Endodermal cell (in vitro differentiated cells): ENCODE data around the gene DBNDD1. TPM values are rescaled to one million over a fixed set of nuclear protein-coding genes. Genes with fewer than 3 reads are reported as not detected.

ENCODE experiments used
- DNase-seq: peaks from one replicate; pipeline ENCODE4 v3.0.0-alpha.2; 2017
- H3K27ac ChIP-seq: 2 replicates; pipeline ENCODE4 v1.5.1; 2013; ENCODE audit warnings: mild to moderate bottlenecking, low read depth, low read length, moderate library complexity
- H3K27me3 ChIP-seq: 2 replicates; pipeline ENCODE4 v1.6.1; 2013; ENCODE audit warnings: mild to moderate bottlenecking, low read length, moderate library complexity; ENCODE audit not compliant: insufficient read depth, control insufficient read depth, poor library complexity, severe bottlenecking
- H3K36me3 ChIP-seq: 2 replicates; pipeline ENCODE4 v1.7.0; 2013; ENCODE audit warnings: mild to moderate bottlenecking, low read length, moderate library complexity; ENCODE audit not compliant: control insufficient read depth, insufficient read depth
- H3K4me1 ChIP-seq: one replicate; pipeline ENCODE4 v1.7.0; 2013; ENCODE audit warnings: low read length; ENCODE audit not compliant: control insufficient read depth, insufficient read depth
- H3K4me3 ChIP-seq: 2 replicates; pipeline ENCODE4 v1.5.1; 2013; ENCODE audit warnings: mild to moderate bottlenecking, low read length, moderate library complexity
- H3K9ac ChIP-seq: 2 replicates; pipeline ENCODE4 v1.6.1; 2013; ENCODE audit warnings: mild to moderate bottlenecking, low read length, moderate library complexity; ENCODE audit not compliant: poor library complexity, severe bottlenecking; ENCODE audit errors: extremely low read depth
- H3K9me3 ChIP-seq: 2 replicates; pipeline ENCODE4 v1.6.1; 2013; ENCODE audit warnings: mild to moderate bottlenecking, low read length, moderate library complexity; ENCODE audit not compliant: control insufficient read depth
- H3K27ac Mint-ChIP-seq: 2 replicates; pipeline ENCODE4 v1.8.0; 2020; ENCODE audit warnings: mixed read lengths
- H3K27me3 Mint-ChIP-seq: 2 replicates; pipeline ENCODE4 v1.8.0; 2021; ENCODE audit warnings: mild to moderate bottlenecking, mixed read lengths; ENCODE audit not compliant: insufficient read depth
- H3K36me3 Mint-ChIP-seq: 2 replicates; pipeline ENCODE4 v1.8.0; 2020; ENCODE audit warnings: low read depth, mixed read lengths
- H3K4me1 Mint-ChIP-seq: 2 replicates; pipeline ENCODE4 v1.8.0; 2020; ENCODE audit warnings: mixed read lengths
- H3K4me3 Mint-ChIP-seq: 2 replicates; pipeline ENCODE4 v1.8.0; 2020; ENCODE audit warnings: mild to moderate bottlenecking, moderate library complexity, mixed read lengths
- H3K9me3 Mint-ChIP-seq: 2 replicates; pipeline ENCODE4 v1.8.0; 2020; ENCODE audit warnings: mild to moderate bottlenecking, mixed read lengths
- CTCF ChIP-seq: fragments of 200-600 bp; sonication (generic); conservative IDR thresholded peaks from 2 replicates; pipeline ENCODE4 v1.5.0; 2021; ENCODE audit warnings: antibody characterized with exemption, mild to moderate bottlenecking
- WGBS, 2 experiments: methylation state at CpG; one replicate each; pipeline versions ENCODE4 v1.1.5 to v1.1.7; 2013; ENCODE audit warnings: missing lambda C conversion rate in 2 of 2, mixed read lengths in 1 of 2; ENCODE audit not compliant: insufficient coverage in 1 of 2, insufficient read length in 1 of 2; 5-methylcytosine and 5-hydroxymethylcytosine counted together
- total RNA-seq, 2 donors: library from RNA; stranded (reverse); fragmentation: NEBNext Ultra II Directional in 1 of 2; extraction: Animal tissue kit (Norgen Biotek cat#: 25700) in 1 of 2; gene quantifications; 2 replicates in 1 of 2; 3 replicates in 1 of 2; pipeline ENCODE4 v1.2.1, GENCODE V29; 2021

DBNDD1 gene
- total RNA-seq, 2 donors from 2014 or later: 31.5 to 32.5 TPM

- 91 to 92% methylated on average over 4 to 13 of the region's 13 CpGs for WGBS, 2 experiments
- H3K9me3 ChIP-seq: no peaks in the 10 kb centered on the region
- H3K4me3 Mint-ChIP-seq: no peak overlapping the region
- no peak overlapping the region for H3K9ac ChIP-seq
- no peaks in the 10 kb centered on the region for H3K27me3 ChIP-seq
- no peak overlapping the region for H3K27ac Mint-ChIP-seq
- no peak overlapping the region for H3K27ac ChIP-seq
- H3K4me1 Mint-ChIP-seq: no peaks in the 10 kb centered on the region
- H3K9me3 Mint-ChIP-seq: no peaks in the 10 kb centered on the region
- DNase-seq: no peak
- peaks cover 35% of the 10 kb centered on the region for H3K36me3 ChIP-seq
- no peaks in the 10 kb centered on the region for H3K27me3 Mint-ChIP-seq
- H3K36me3 Mint-ChIP-seq: peaks cover 47% of the 10 kb centered on the region
- no peak overlapping the region for H3K4me3 ChIP-seq
- TF ChIP-seq CTCF: no peak
- H3K4me1 ChIP-seq: no peaks in the 10 kb centered on the region
Observed at GRCh38 chr16:89960966-89961365, 58.3 kb downstream of the DBNDD1 start.

DNA sequence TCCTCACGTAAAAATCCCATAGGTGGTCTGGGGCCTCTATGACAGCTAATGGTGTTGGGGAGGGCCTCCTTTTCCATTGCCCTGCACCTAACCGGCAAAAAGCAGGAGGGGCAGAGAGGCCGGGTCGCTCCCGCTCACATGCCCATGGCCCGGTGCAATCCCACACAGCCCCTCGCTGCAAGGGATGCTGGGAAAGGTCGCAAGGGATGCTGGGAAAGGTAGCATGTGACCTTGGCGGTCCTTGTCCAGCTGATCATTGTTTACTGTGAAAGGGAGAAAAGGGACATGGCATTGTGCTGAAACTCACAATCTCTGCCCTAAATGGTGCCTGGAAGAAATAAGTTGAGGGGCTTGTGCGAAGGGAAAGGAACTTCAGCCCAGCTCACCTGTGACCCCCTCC is 60.7 kb downstream of the DBNDD1 start:
- WGBS, 2 experiments: 96 to 100% methylated on average over 4 to 10 of the region's 10 CpGs
- no peak overlapping the region for H3K4me3 Mint-ChIP-seq
- H3K4me1 ChIP-seq: no peaks in the 10 kb centered on the region
- peaks cover 54% of the 10 kb centered on the region for H3K36me3 Mint-ChIP-seq
- TF ChIP-seq CTCF: no peak
- no peaks in the 10 kb centered on the region for H3K27me3 Mint-ChIP-seq
- H3K27ac Mint-ChIP-seq: no peak overlapping the region
- no peak for DNase-seq
- no peak overlapping the region for H3K9ac ChIP-seq
- H3K4me1 Mint-ChIP-seq: no peaks in the 10 kb centered on the region
- H3K27me3 ChIP-seq: no peaks in the 10 kb centered on the region
- H3K9me3 Mint-ChIP-seq: no peaks in the 10 kb centered on the region
- no peak overlapping the region for H3K4me3 ChIP-seq
- H3K36me3 ChIP-seq: peaks cover 34% of the 10 kb centered on the region
- no peak overlapping the region for H3K27ac ChIP-seq
- H3K9me3 ChIP-seq: no peaks in the 10 kb centered on the region

GRCh38 chr16:89958068-89958467 is 61.2 kb downstream of the DBNDD1 start:
- 87 to 90% methylated on average over 6 to 7 of the region's 7 CpGs for WGBS, 2 experiments
- no peak overlapping the region for H3K4me3 ChIP-seq
- no peaks in the 10 kb centered on the region for H3K27me3 ChIP-seq
- no peak overlapping the region for H3K27ac ChIP-seq
- Mint-ChIP-seq H3K36me3 (peaks cover 53% of the 10 kb centered on the region), H3K4me1 (no peaks in the 10 kb centered on the region), H3K9me3 (no peaks in the 10 kb centered on the region), H3K27ac (no peak overlapping the region), H3K27me3 (no peaks in the 10 kb centered on the region), H3K4me3 (no peak overlapping the region)
- H3K9me3 ChIP-seq: no peaks in the 10 kb centered on the region
- no peaks in the 10 kb centered on the region for H3K4me1 ChIP-seq
- no peak for TF ChIP-seq CTCF
- peaks cover 34% of the 10 kb centered on the region for H3K36me3 ChIP-seq
- DNase-seq: peak; percentile 94
- no peak overlapping the region for H3K9ac ChIP-seq
